Measurements from ENCODE around the gene PTPRT.

Gene PTPRT

DNA sequence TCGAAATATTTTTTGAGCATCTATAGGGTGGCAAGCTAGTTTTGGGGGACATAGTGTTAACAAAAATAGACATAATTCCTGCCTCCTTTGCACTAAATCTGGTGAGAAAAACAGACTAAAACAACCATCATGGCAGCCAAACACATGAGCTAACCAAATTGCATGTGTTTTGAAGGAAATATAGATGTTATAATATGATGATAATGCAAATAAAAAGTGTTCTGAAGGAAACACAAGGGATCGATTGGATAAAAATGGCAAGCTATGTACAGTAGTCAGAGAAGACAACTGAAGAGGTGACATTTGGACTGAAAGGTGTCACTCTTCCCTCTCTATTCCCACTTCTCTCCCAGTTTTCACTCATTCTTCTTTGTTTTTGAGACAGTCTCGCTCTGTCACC, 706.9 kb downstream of the PTPRT start:
- no peak for DNase-seq (ENCODE audit: extremely low spot score)
- TF ChIP-seq, protein P1, sequence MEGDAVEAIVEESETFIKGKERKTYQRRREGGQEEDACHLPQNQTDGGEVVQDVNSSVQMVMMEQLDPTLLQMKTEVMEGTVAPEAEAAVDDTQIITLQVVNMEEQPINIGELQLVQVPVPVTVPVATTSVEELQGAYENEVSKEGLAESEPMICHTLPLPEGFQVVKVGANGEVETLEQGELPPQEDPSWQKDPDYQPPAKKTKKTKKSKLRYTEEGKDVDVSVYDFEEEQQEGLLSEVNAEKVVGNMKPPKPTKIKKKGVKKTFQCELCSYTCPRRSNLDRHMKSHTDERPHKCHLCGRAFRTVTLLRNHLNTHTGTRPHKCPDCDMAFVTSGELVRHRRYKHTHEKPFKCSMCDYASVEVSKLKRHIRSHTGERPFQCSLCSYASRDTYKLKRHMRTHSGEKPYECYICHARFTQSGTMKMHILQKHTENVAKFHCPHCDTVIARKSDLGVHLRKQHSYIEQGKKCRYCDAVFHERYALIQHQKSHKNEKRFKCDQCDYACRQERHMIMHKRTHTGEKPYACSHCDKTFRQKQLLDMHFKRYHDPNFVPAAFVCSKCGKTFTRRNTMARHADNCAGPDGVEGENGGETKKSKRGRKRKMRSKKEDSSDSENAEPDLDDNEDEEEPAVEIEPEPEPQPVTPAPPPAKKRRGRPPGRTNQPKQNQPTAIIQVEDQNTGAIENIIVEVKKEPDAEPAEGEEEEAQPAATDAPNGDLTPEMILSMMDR (IDR thresholded peaks at IDR 0.05; ENCODE audit: control extremely low read depth, extremely low read depth, low read depth, missing control alignments) = no peak
- ChIA-PET CTCF (no interaction called here), POLR2A (no interaction called here)

DNA sequence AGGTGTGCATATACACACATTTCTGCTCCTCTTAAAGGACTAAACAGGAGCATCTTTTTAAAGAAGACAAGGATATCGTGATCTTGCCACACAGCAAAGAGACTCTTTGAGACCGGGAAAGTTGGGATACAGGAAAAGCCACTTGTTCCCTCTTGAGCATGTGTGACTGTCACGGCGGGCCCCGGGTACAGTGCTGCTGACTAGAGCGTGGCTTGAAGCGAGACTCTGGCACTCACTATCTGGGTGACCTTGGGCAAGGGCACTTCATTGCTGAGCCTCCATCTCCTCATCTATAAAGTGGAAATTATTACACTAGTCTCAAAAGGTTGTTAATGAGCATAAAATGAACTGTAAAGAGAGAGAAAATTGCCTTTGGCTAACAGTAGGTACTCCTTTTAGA, 713.9 kb downstream of the PTPRT start:
- CTCF ChIA-PET = no interaction called here
- no peak for DNase-seq (ENCODE audit: extremely low spot score)
- TF ChIP-seq, protein P1 (IDR thresholded peaks at IDR 0.05; ENCODE audit: control extremely low read depth, extremely low read depth, low read depth, missing control alignments) = no peak
- POLR2A ChIA-PET = no interaction called here

DNA sequence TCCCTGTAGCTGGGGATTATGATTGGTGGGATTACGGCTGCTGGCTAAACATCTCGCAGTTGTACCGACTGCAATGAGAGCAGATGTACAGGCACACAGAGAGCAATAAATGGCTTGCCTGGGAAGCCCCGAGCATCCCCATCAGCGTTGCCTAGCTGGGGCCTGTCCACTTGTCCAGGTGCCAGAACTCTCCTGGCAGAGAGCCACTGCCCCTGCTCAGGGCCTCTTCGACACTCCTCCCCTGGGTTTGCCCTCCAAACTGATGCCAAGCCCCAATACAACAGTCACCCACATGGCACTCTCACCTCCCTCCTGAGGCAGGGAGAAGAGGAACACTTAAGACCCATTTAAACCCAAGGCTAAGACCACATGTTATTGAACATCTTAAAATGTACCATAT, 715.1 kb downstream of the PTPRT start:
- no peak for DNase-seq (ENCODE audit: extremely low spot score)
- POLR2A ChIA-PET = no interaction called here
- TF ChIP-seq, protein P1 (IDR thresholded peaks at IDR 0.05; ENCODE audit: control extremely low read depth, extremely low read depth, low read depth, missing control alignments) = no peak
- CTCF ChIA-PET = no interaction called here

DNA sequence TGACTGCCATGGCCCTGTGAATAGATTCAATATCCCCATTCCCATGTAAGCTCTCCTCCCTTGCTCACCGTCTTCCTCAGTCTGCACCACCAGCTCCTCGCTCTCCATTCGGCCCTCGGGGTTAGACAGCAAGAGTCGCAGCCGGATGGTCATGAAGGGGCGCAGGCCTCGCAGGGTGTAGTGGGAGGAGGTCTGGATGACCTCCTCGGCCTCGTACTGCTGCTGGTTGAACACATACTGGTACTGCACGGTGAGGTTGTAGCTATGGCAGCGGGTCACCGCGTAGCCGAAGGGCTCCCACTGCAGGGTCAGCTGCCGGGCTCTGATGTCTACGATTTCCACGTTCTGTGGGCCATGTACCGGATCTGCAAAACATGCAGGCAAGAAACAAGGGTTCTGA, 717.5 kb downstream of the PTPRT start:
- no peak for DNase-seq (ENCODE audit: extremely low spot score)
- ChIA-PET POLR2A (no interaction called here), CTCF (interaction anchor here (1.0 to 2.4 kb wide), 2 partner anchors 8 to 14 kb away, joined by 3 to 6 read pairs; no protein-coding TSS in a partner anchor)
- TF ChIP-seq, protein P1 (IDR thresholded peaks at IDR 0.05; ENCODE audit: control extremely low read depth, extremely low read depth, low read depth, missing control alignments) = no peak

DNA sequence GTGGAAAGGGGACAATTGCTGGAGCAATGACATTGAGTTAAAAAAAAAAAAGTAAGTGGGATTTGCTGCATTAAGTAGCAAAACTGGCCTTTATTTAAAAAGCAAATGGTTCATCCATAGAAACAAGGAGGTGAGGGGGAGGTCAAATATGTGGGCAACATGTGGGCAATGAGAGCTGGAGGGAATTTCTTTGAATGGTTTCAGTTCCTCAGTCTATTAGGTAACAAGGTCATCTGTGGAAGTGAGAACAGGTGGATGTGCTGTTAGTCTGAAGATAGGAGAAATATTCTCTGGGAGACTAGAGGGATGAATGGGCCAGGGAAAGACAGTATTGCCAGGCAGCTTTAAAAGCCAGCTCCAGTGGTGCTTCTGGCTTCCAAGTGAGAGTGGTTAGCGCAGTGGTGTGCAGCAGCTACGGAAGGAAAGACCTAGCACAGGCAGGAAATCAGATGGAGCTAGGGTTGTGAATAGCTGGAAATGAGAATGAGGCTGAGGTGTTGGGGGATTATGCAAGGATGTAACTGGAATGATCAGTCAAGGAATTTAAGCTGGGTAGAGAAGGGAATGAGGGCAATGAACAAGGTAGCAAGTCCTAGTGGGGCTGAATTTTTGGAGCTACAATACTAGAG, 727.6 kb downstream of the PTPRT start:
- TF ChIP-seq, protein P1 (IDR thresholded peaks at IDR 0.05; ENCODE audit: control extremely low read depth, extremely low read depth, low read depth, missing control alignments) = no peak
- ChIA-PET CTCF (interaction anchor here (1.4 kb wide), 1 partner anchor 36 kb away, joined by 4 read pairs; no protein-coding TSS in a partner anchor), POLR2A (no interaction called here)
- peak; percentile 10 for DNase-seq (ENCODE audit: extremely low spot score)

DNA sequence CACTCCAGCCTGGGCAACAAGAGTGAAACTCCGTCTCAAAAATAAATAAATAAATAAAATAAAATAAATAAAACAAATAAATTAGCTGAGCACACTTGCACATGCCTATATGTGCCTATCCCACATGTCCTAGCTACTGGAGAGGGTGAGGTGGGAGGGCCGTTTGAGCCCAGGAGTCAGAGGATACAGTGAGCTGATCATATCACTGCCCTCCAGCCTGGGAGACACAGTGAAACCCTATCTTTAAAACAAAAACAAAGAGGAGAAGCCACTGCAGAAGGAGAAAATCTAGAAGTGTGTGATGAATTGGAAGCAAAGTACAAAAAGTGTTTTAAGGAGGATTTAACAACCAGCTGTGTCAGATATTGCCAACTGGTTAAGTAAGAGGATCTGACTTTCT, 728.4 kb downstream of the PTPRT start:
- DNase-seq (ENCODE audit: extremely low spot score) = no peak
- CTCF ChIA-PET = no interaction called here
- POLR2A ChIA-PET = no interaction called here
- TF ChIP-seq, protein P1 (IDR thresholded peaks at IDR 0.05; ENCODE audit: control extremely low read depth, extremely low read depth, low read depth, missing control alignments) = no peak

All from GM10248 (cell line).